Inflammatory macrophage treated with lipopolysaccharide for 1 hour (primary cell): ENCODE data around the gene NUTM2G.
"Not testable (repeated sequence)": the region's sequence is repeated elsewhere in the genome, so short reads cannot be mapped to it uniquely, and the experiment has no call there.

Experiments used
- DNase-seq, 2 donors: peaks; one replicate each; pipeline ENCODE4 v3.0.0-alpha.2; 2020 to 2022

The NUTM2G gene

GRCh38 chr9:96950539-96950938 is 21.9 kb downstream of the NUTM2G start:
- not testable (repeated sequence) for DNase-seq

- not testable (repeated sequence) for DNase-seq
Measured at GRCh38 chr9:96967591-96967990, 38.9 kb downstream of the NUTM2G start.

GRCh38 chr9:96972552-96972951 is 43.9 kb downstream of the NUTM2G start:
- DNase-seq, result not testable (repeated sequence)

GRCh38 chr9:96974037-96974436 is 45.4 kb downstream of the NUTM2G start:
- DNase-seq, result not testable (repeated sequence)

- not testable (repeated sequence) for DNase-seq
Measured at GRCh38 chr9:96983496-96984122, 55.0 kb downstream of the NUTM2G start.

- DNase-seq, result not testable (repeated sequence)
Measured at GRCh38 chr9:96984139-96984538, 55.5 kb downstream of the NUTM2G start.

- DNase-seq, result not testable (repeated sequence)
Measured at GRCh38 chr9:96984887-96985286, 56.2 kb downstream of the NUTM2G start.
